DMS114 treated with DMSO at 0.1 percent for 48 hours (cell line): ENCODE measurements around the gene PTPN1.

Experiments used
- DNase-seq: peaks from one replicate; lab custom pipeline; 2025; ENCODE audit not compliant: unreplicated experiment; lab: John Stamatoyannopoulos, UW

Gene PTPN1

DNA sequence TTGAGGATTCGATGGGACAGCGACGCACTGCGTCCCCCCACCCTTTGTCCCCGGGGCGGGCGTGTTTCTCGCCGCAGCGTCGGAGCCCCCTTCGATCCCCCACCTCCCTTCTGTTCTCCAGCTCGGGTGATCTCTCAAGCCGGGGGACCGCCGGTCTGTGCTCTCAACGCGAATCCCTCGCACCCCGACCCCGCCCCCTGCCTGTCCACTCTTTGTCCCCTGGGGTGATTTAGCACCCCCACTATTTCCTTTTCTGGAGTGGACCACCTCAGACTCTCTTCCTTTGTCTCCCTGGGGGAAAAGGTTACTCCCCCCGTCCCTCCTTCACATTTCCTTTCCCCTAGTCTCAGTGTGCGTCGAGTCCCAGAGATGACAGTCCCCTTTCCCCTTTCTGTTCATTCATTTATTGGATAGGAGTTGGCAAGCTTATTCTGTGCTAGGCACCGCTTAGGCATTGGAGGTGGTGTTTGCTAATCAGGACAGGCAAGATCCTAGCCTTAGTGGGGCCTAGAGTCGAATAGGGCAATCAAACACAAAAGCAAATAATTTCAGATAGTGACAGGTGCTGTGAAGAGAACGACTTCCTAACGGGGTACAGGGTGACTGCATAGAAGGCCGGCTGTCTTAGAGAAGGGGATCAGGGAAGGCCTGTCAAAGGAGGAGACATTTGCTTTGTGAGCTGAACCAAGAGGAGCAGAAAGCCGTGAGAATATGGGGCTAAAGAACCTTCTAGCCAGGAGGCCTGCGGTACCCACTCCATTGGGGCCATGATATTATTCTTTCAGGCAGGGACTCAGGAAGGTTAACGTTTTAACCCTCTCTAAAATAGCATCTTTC lies 741 bp downstream of the PTPN1 start:
- no peak for DNase-seq

DNA sequence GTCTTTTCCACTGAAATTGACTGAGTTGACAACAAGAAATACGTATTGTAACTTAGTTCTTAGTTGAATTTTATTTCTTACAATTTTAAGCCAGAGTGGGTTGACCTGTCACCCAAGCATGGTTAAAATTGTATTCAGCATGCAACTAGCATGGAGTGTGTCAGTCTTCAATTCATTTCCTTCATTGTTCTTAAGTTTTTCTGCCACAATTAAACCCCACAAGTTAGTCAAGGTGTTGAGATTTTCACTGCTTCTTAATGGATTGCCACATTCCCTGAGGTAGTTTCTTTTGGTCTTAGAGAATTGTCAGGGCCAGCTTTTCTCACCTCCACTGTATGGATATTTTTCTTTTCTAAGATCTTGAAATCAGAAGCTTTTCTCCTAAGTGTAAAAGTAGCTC lies 2.1 kb downstream of the PTPN1 start:
- no peak for DNase-seq

DNA sequence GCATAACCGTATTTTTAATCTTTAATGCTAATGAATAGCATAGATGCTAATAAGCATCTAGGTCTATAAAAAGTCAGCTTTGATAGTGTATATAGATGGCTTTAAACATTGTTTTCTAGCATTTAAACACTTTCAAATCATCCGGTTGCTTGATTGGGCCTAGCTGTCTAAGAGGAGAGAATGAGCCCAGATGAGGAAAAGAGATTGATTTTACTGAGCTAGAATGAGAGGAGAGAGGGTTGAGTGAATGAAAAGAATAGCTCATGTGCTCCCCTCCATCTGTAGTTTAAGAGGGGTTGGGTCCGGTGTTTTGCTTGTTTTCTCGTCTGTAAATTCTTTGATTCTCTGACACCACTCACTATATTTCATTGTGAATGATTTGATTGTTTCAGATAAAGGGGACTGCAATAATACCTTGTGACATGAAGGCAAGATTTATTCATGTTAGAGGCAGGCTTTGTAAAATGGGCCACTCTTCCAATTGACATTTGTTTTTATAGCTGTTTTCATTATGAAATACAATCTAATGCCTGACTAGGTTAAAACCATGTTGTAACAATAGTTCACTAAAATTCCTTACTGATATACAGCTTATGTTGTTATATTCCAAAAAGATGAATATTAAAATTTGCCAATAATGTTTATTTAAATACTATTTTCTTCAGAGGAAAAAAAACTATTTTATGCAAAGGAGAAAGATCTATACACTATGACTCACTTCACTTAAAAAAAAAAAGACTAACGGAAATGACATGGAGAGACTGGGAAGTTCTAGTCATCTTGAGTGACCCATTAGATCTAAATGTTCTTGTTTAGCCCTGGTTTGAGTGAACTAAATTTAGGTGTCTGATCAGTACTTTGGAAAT lies 3.2 kb downstream of the PTPN1 start:
- no peak for DNase-seq

DNA sequence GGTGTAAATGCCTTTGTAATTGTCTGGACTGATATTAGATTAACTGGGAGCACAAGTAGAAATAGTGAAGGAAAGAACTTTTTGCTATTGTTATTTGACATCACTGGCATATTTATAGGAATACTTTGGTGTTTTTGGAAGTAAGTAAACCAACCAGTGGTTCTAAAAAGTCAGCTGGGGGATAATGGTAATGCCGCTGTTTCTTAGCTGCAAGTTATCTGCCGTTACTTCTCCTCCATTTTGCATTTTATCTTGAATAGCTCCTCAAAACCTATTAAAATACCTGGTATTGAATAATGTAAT lies 3.8 kb downstream of the PTPN1 start:
- DNase-seq = no peak

GRCh38 chr20:50514750-50515149 lies 4.6 kb downstream of the PTPN1 start:
- DNase-seq = no peak

GRCh38 chr20:50515471-50516106 lies 5.4 kb downstream of the PTPN1 start:
- no peak for DNase-seq

- no peak for DNase-seq
These were observed 6.2 kb downstream of the PTPN1 start for GRCh38 chr20:50516180-50516934.

DNA sequence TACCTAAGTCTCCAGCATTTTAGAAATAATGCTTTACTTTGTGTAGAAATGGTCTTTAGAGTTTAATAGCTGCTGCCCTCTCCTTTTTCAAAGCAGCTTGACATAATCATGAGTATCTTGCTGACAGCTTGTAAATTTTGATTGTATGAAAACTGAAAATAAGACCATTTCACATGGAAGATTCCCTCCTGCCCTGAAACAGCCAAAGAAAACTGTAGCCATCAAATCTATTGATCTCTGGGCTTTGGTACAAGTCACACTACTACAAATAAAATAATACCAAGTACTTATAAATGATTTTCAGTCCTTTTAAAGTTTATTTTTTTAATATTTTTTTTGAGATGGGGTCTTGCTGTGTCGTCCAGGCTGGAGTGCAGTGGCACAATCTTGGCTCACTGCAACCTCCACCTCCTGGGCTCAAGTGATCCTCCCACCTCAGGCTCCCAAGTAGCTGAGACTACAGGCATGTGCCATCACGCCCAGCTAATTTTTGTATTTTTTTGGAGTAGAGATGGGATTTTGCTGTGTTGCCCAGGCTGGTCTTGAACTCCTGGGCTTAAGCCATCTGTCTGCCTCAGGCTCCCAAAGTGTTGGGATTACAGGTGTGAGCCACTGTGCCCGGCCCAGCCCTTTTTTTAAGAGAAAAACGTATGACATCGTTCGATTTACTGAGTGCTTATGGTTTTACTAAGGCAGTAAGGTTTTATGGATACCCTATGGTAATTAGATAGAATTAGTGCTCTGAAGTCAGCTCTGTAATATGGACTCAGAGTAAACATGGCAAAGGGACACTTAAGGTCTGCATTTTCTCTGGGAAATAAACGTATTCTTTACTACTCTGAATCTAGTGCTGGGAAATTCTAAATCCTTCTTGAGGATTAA lies 7.0 kb downstream of the PTPN1 start:
- DNase-seq = no peak

DNA sequence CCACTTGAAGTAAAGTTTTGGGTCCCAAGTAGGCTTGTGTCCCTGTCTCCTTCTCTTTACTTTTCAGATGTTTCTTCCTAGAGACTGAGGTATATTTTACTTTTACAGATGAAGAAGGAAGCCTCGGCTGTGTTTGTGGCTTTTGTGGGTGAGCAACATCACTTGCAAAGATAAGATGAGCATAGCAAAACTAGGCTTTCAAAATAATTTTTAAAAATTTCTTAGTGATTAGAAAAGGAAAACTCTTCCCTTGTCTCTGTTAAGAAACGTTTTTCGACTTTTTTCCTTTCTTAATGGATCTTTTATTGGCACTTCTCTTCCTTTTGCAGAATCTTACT lies 7.6 kb downstream of the PTPN1 start:
- no peak for DNase-seq

DNA sequence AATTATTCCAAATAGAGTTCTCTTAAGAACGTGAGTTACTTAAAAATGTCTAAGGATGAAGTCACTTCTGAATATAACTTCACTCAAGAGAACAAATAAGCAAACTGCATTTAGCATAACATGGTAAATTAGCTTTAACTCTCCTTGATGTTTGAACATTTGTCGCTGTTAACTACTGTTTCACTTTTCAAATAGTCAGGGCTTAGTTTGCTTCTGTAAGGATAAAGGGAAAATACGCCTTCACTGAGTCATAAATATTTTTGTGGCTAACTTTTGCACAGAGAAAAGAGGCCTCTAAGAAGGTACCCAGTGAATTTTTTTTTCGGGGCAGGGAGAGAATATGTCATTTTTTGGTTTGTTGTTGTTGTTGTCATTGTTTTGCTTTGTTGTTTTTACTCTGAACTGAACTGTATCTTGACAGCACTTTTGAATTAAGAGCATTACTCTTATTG lies 8.1 kb downstream of the PTPN1 start:
- no peak for DNase-seq

- DNase-seq = no peak
These were observed 9.0 kb downstream of the PTPN1 start for GRCh38 chr20:50519036-50519762.

DNA sequence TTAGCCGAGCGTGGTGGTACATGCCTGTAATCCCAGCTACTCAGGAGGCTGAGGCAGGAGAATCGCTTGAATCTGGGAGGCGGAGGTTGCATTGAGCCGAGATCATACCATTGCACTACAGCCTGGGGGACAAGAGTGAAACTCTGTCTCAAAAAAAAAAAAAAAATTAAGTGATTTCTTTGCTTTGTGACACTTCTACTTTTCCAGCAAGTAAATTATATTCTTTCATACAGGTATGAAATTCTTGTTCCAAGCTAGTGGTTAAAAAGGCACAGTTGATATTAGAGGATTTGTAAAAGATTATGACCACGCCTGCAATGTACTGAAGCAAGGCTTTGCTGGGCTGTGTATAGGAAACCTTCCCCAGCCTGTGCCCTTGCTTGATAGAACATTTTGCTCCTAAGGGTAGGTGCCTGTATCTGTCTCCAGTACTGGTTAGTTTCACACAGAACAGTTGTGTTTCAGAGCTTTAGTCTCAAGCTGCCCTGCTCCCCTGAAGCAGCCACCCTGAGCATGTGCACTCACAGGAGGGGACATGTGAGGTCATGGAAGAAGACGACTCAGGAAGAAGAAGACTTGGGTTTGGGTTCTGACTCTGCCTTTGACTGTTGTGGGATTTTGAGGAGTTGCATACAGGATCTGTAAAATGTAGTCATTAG lies 10.2 kb downstream of the PTPN1 start:
- DNase-seq = no peak

- DNase-seq = no peak
These were observed 11.3 kb downstream of the PTPN1 start for GRCh38 chr20:50521221-50522052.

- DNase-seq = no peak
These were observed 12.0 kb downstream of the PTPN1 start for GRCh38 chr20:50522053-50522674.

DNA sequence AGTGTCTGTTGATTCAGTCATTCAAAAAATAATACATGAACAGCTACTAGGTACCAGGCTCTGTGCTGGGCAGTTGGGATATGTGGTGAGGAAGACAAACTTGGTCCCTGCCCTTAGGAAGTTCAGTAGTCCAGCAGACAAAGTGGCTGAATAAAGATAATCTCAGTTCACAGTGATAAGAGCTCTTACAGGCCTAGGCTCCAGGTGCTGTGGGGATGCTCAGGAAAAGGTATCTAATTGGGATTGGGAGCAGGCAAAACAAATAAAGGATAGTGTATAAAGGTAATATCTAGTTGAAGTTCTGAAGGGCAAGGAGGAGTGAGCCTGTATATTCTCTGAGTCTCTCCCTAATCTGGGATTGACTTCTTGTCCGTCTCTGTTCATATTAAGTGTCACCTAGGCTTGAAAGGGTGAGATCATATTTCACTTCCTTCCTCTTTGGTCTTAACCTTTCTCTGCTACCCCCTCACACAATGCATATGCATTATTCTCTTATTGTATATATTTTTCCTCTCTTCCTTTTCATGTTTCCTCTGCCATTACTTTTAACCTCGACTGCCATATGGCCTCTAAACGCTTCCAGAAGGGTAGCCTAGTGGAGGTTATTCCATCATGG lies 13.5 kb downstream of the PTPN1 start:
- DNase-seq = no peak

- DNase-seq = no peak
These were observed 15.5 kb downstream of the PTPN1 start for GRCh38 chr20:50525681-50526080.

DNA sequence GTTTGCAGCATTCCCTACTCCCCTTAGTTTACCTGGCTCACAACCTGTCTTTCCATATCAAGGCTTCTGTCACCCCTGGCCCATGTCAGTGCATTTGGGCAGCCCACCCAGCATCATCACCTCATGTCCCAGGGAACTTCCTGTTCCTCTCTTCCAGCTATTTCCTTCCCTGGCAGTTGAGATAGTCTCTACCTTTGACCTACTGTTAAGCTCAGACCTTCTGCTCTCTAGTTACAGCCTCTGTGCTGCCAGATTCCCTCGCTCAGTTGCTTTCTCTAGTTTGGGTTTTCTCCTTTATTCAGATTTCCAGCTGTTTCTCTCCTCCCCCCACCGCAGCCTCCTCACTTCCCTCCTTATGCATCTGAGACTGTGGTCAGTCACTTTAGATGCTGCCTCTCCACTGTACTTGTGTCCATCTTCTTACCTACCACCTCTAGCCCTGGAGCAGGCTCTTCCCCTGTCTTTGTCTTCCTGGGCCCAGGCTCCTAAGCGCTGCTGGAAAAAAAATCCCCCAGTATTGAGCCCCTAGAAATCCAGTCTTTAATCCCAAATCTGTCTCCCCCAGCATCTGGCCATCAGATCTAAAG lies 16.3 kb downstream of the PTPN1 start:
- DNase-seq = no peak
